SK-N-MC (cell line): Measurements from ENCODE around the gene POR.

Experiments used
- EZH2 ChIP-seq: fragments of 200-600 bp; sonication (generic); IDR thresholded peaks from one replicate; pipeline ENCODE4 v1.6.1; 2017; ENCODE audit warnings: antibody characterized with exemption
- FOXP2 ChIP-seq: optimal IDR thresholded peaks from 2 replicates; pipeline ENCODE3; 2011; ENCODE audit warnings: mild to moderate bottlenecking, moderate library complexity; ENCODE audit not compliant: insufficient read depth; ENCODE audit errors: extremely low read length, control extremely low read depth
- POLR2AphosphoS5 ChIP-seq: IDR thresholded peaks from 2 replicates; pipeline ENCODE4 v1.6.1; 2012; ENCODE audit warnings: mild to moderate bottlenecking, low read depth, low read length, borderline replicate concordance

- TF ChIP-seq EZH2 (no peak), POLR2AphosphoS5 (no peak), FOXP2 (no peak)
These were observed 39.0 kb downstream of the POR start for GRCh38 chr7:75953931-75954330.
